OCI-LY3 (cell line): ENCODE measurements around the gene SIVA1.

ENCODE experiments used
- H2AFZ ChIP-seq: fragments of 200-600, 300-600 bp; shearing (Covaris generic); 2 replicates; pipeline ENCODE4 v1.6.0; 2014; ENCODE audit warnings: antibody characterized with exemption, low read depth, low read length
- H3K27ac ChIP-seq: fragments of 200-600, 300-600 bp; sonication (generic); 2 replicates; pipeline ENCODE4 v1.5.1; 2014; ENCODE audit warnings: mild to moderate bottlenecking, low read length, moderate library complexity, mixed read lengths
- H3K27me3 ChIP-seq: fragments of 200-600, 300-600 bp; sonication (generic); 2 replicates; pipeline ENCODE4 v1.6.1; 2014; ENCODE audit warnings: low read depth, low read length, mixed read lengths
- H3K36me3 ChIP-seq: fragments of 200-600, 300-600 bp; sonication (generic); replicated peaks from 2 replicates; pipeline ENCODE3; 2014; ENCODE audit warnings: low read depth, low read length, mixed read lengths
- H3K4me1 ChIP-seq: fragments of 300-600, 200-600 bp; sonication (generic); 2 replicates; pipeline ENCODE4 v1.6.1; 2014; ENCODE audit warnings: low read length, mixed read lengths
- H3K4me2 ChIP-seq: fragments of 200-600, 300-600 bp; sonication (generic); 2 replicates; pipeline ENCODE4 v1.6.1; 2014; ENCODE audit warnings: low read length, mixed read lengths
- H3K4me3 ChIP-seq: fragments of 300-600, 200-600 bp; sonication (generic); 2 replicates; pipeline ENCODE4 v1.5.1; 2014; ENCODE audit warnings: antibody characterized with exemption, mild to moderate bottlenecking, low read length, moderate library complexity
- H3K79me2 ChIP-seq: fragments of 300-600, 200-600 bp; shearing (Covaris generic); 2 replicates; pipeline ENCODE4 v1.6.1; 2014; ENCODE audit warnings: mild to moderate bottlenecking, low read length, mixed read lengths
- H3K9ac ChIP-seq: fragments of 300-600, 200-600 bp; shearing (Covaris generic); 2 replicates; pipeline ENCODE4 v1.6.0; 2014; ENCODE audit warnings: mild to moderate bottlenecking, low read length, moderate library complexity
- H3K9me3 ChIP-seq: fragments of 200-600, 300-600 bp; shearing (Covaris generic); 2 replicates; pipeline ENCODE4 v1.6.1; 2014; ENCODE audit warnings: low read length, mixed read lengths; ENCODE audit not compliant: insufficient read depth
- H4K20me1 ChIP-seq: fragments of 200-600, 300-600 bp; sonication (generic); 2 replicates; pipeline ENCODE4 v1.6.1; 2016; ENCODE audit warnings: low read length, mixed read lengths; ENCODE audit not compliant: insufficient read depth
- EZH2phosphoT487 ChIP-seq: fragments of 200-600 bp; shearing (Covaris generic); IDR thresholded peaks from 2 replicates; pipeline ENCODE4 v1.6.1; 2018; ENCODE audit warnings: antibody characterized with exemption, mixed run types, low read depth
- TF ChIP-seq, protein P1 (sequence below): fragments of 200-600, 300-600 bp; sonication (generic); IDR thresholded peaks from 2 replicates; pipeline ENCODE4 v1.5.1; 2014; ENCODE audit warnings: antibody characterized with exemption, low read length, low read depth

Gene SIVA1

GRCh38 chr14:104780513-104781030 is 27.6 kb downstream of the SIVA1 start:
- Histone ChIP-seq H2AFZ (no peak overlapping the region), H4K20me1 (peaks cover 11% of the 10 kb centered on the region), H3K36me3 (peaks cover 13% of the 10 kb centered on the region), H3K27me3 (no peaks in the 10 kb centered on the region), H3K9ac (no peak overlapping the region), H3K79me2 (peaks cover 2% of the 10 kb centered on the region; the same call in 1 of the 2 replicates), H3K27ac (no peak overlapping the region), H3K4me3 (no peak overlapping the region), H3K9me3 (no peaks in the 10 kb centered on the region), H3K4me2 (no peak overlapping the region), H3K4me1 (no peaks in the 10 kb centered on the region)
- no peak for TF ChIP-seq EZH2phosphoT487
- TF ChIP-seq, protein P1, sequence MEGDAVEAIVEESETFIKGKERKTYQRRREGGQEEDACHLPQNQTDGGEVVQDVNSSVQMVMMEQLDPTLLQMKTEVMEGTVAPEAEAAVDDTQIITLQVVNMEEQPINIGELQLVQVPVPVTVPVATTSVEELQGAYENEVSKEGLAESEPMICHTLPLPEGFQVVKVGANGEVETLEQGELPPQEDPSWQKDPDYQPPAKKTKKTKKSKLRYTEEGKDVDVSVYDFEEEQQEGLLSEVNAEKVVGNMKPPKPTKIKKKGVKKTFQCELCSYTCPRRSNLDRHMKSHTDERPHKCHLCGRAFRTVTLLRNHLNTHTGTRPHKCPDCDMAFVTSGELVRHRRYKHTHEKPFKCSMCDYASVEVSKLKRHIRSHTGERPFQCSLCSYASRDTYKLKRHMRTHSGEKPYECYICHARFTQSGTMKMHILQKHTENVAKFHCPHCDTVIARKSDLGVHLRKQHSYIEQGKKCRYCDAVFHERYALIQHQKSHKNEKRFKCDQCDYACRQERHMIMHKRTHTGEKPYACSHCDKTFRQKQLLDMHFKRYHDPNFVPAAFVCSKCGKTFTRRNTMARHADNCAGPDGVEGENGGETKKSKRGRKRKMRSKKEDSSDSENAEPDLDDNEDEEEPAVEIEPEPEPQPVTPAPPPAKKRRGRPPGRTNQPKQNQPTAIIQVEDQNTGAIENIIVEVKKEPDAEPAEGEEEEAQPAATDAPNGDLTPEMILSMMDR = no peak

DNA sequence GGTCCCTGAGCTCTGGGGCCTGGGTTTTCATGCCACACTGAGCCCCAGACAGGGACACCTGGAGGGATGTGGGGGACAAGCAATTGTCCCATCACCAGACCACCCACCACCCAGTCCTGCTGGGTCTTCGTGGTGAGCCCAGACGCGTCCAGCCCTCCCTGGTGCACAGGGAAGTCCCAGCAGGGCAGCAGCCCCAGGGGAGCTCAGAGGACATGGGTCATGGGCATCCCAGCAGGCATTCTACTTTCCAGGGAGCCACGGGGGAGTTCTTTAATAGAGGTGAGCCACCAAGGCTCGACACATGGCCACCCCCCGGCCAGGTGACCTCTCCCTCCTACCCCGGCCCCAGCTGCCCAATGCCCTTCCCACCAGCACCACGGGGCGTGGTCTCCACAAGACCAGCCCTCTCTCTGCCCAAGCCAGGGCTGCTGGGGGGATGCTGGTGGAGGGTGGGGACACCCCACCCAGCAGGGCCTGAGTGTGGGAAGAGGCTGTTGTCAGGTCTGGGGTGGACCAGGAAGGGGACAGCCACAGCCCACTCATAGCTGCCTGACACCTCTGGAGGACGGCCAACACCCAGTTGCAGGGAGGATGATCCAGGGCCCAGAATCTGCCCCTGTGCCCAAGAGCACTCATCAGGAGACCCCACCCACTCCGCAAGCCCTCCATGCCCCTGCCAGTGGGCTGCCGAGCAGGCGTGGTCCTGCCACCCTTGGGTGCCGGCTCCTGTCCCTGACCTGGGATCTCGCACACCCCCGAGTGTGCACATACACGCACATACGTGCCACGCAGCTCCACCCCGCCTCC is 28.5 kb downstream of the SIVA1 start:
- H4K20me1 ChIP-seq = peaks cover 11% of the 10 kb centered on the region

GRCh38 chr14:104782086-104782807 is 29.3 kb downstream of the SIVA1 start:
- Histone ChIP-seq H3K36me3 (peaks cover 3% of the 10 kb centered on the region), H3K27ac (no peak overlapping the region), H3K4me1 (no peaks in the 10 kb centered on the region), H3K4me3 (no peak overlapping the region), H3K4me2 (no peak overlapping the region), H3K9ac (no peak overlapping the region), H3K9me3 (no peaks in the 10 kb centered on the region), H2AFZ (no peak overlapping the region), H4K20me1 (peaks cover 18% of the 10 kb centered on the region), H3K79me2 (peaks cover 6% of the 10 kb centered on the region; the same call in 1 of the 2 replicates), H3K27me3 (no peaks in the 10 kb centered on the region)
- TF ChIP-seq, protein P1 = no peak
- TF ChIP-seq EZH2phosphoT487 = no peak

More for the DNA sequence above, 28.5 kb downstream of the SIVA1 start:
- Histone ChIP-seq H3K4me3 (no peak overlapping the region), H3K9ac (no peak overlapping the region), H3K36me3 (peaks cover 10% of the 10 kb centered on the region), H3K4me2 (no peak overlapping the region), H3K27me3 (no peaks in the 10 kb centered on the region), H3K9me3 (no peaks in the 10 kb centered on the region), H3K27ac (no peak overlapping the region), H3K4me1 (no peaks in the 10 kb centered on the region), H3K79me2 (peaks cover 3% of the 10 kb centered on the region; the same call in 1 of the 2 replicates), H2AFZ (no peak overlapping the region)
- TF ChIP-seq EZH2phosphoT487 = no peak
- TF ChIP-seq, protein P1 = no peak

- no peaks in the 10 kb centered on the region for H3K27me3 ChIP-seq
- no peak overlapping the region for H2AFZ ChIP-seq
- peaks cover 19% of the 10 kb centered on the region; the same call in 1 of the 2 replicates for H4K20me1 ChIP-seq
- TF ChIP-seq, protein P1 = no peak
- TF ChIP-seq EZH2phosphoT487 = no peak
- H3K9ac ChIP-seq = no peak overlapping the region
- H3K27ac ChIP-seq = no peak overlapping the region
- H3K4me3 ChIP-seq = no peak overlapping the region
- no peaks in the 10 kb centered on the region for H3K4me1 ChIP-seq
- H3K36me3 ChIP-seq = no peaks in the 10 kb centered on the region
- H3K4me2 ChIP-seq = no peak overlapping the region
- peaks cover 11% of the 10 kb centered on the region; the same call in 1 of the 2 replicates for H3K79me2 ChIP-seq
- H3K9me3 ChIP-seq = no peaks in the 10 kb centered on the region
These were observed 29.8 kb downstream of the SIVA1 start for GRCh38 chr14:104782808-104783139.
